HG03175 (cell line): ENCODE measurements around the gene IZUMO4.

Experiments
- ATAC-seq: cut with Tn5 transposase; IDR thresholded peaks from one replicate; pipeline ENCODE4 v1.9.1; 2021; ENCODE audit warnings: mild to moderate bottlenecking, moderate library complexity; ENCODE audit not compliant: unreplicated experiment

IZUMO4 gene

DNA sequence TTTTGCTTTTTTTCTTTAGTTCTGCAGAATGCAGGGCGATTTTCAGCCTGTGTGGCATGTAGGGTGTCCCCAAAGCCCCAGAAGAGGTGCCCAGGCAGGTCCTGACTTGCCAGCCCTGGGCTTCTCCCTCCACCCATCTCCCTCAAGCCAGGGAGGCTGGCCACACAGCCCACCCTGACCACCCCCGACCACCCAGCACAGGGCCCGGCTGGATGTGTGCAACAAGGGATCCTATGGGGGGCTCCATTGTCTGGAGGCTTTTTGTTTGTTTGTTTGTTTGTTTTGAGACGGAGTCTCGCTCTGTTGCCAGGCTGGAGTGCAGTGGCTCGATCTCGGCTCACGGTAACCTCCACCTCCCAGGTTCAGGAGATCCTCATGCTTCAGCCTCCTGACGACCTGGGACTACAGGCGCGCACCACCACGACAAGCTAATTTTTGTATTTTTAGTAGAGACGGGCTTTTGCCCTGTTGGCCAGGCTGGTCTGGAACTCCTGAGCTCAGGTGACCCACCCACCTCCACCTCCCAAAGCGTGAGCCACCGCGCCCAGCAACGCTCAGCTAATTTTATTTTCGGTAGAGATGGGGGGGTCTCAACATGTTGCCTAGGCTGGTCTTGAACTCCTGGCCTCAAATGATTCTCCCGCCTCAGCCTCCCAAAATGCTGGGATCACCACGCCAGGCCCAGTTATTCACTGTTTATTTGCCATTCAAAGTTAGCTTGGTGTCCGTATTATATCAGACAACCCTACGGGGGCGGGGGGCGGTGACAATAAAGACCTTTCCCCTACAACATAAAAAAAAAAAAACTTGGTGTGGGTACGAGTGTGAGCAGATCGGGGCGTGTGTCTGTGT is 37.9 kb upstream of the IZUMO4 start:
- no peak for ATAC-seq

DNA sequence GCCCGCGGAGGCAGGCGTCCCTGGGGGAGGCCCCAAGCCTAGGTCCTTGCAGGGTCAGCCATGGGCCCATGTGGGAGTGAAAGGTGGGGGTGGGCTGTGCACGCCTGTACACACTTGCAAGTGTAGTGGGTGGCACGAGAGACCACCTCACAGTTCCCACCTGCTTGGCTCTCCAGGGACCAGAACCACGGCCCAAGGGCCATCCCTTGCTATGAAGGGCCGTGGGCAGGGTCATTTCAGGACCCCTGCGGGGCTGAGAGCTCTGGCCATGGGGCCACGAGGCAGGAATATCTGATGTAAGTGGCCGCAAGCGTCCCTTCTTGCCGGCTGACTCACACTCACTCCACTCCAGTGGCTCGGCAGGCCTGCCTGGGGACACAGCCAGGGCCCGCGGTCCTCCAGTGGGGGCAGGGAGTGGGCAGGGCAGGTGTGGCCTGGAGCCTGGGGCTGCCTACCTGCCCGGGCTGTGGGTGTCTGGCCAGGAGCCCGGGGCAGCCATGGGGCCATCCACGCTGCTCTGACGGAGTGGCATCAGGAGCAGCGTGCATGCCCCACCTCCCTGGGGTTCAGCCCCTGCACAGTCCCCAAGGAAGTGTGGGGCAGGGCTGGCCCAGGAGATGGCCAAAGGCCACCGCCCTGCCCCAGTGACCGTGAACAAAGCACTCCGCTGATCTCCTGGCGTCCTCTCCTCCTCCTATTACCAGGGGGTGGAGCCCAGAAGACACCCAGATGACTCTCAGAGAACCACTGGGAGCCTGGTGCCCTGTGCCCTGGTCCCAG is 37.1 kb upstream of the IZUMO4 start:
- ATAC-seq, result no peak

DNA sequence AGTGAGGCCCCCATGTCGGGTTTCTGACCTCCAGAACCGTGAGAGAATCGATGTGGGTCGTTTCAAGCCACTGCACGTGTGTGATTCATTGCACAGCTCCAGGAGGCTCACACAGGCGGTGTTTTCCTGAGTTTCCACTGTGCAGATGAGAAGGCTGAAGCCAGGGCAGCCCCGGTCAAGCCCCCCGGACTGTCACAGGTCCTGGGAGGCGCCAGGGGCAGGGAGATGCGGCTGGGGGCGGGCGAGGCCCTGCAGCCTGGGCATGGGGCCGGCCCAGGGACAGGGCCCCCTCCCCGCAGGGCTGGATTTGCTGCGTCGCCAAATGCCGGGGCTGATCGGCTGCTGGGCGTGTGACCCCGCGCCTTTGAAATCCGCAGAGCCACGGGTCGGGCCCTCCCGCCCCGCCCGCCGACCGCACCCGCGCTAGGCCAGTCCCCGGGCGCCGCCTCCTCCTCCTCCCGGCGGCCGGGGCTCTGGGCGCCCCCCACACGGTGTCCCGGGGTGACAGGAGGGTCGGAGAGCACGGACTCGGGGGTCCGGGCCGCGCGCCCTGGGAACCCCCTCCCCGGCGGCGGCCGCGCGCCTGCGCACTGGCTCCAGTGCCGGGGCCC is 35.7 kb upstream of the IZUMO4 start:
- peak; percentile 22 for ATAC-seq

DNA sequence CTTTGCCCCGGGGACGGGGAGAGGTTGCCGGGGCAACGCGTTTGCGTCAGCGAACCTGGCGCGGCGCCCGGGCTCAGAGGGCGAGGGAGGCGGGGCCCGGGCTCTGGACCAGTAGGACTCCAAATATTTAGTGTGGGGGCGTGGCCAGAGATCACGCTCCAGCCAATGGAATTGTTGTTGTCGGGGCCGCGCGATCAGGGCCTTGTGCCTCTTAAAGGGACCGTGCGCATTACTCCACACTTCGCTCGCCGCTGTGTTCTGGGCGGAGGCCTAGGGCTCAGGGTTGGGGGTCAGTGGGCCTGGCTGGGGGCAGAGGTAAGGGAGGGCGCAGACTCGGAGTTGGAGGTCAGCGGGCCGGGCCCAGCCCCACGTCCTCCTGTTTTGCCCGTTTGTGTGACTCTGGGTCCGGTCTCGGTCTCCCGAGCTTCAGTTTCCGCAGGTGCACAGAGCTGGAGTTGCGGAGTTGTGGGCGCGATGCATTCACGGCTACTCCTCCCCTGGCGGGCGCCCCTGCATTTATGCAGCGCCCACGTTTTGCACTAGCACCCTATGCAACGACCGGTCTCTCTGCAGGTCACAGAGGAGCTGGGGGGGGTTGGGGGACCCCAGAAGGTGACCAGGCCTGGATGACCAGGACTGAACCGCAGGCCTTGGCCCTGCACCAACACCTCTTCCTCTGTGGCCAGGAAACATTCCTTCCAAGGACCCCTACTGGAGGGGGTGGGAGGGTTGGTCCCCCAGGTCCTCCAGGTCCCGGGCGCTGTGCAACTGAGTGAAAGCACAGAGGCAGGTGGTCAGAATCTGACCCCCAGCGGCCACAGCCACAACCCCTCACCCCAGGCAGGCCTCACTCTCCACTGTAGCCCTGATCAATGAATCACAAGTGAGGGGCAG is 35.0 kb upstream of the IZUMO4 start:
- ATAC-seq, result peak; percentile 84

DNA sequence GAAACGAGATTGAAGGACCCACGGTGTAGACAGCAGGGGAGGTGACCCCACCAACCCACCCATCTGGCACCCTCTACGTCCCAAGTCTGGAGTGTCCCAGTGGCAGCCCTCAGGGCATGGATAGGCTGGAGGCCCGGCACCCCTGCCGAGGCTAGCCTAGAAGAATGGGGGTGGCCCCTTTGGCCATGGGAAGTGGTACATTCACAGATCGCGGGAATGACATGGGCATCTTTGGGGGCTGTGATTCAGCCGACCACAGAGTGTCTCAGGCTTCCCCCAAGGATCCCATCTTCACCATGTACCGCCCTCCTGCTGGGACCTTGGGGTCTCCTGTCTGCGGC is 34.4 kb upstream of the IZUMO4 start:
- ATAC-seq, result no peak

DNA sequence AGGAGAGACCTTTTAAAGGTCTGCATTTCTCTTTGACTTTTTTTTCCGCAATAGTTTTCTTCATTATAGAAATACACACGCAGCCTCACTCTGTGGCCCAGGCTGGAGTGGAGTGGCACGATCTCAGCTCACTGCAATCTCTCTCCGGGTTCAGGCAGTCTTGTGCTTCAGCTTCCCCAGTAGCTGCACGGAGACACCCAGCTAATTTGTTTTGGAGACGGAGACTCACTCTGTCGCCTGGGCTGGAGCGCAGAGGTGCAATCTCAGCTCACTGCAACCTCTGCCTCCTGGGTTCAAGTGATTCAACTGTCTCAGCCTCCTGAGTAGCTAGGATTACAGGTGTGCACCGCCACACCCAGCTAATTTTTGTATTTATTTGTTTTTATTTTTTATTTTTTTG is 33.9 kb upstream of the IZUMO4 start:
- no peak for ATAC-seq

DNA sequence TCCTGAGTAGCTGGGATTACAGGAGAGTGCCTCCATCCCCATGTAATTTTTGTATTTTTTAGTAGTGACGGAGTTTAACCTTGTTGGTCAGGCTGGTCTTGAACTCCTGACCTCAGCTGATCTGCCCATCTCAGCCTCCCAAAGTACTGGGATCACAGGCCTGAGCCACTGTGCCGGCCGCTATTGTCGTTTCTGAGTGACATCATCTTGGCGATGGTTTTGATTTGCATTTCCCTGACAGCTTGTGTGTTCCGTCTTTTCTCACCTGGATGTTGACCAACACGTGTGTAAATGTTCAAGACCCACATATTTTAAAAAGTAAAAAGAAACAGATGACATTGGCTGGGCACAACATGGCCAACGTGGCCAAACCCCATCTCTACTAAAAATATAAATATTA is 32.9 kb upstream of the IZUMO4 start:
- ATAC-seq, result no peak

DNA sequence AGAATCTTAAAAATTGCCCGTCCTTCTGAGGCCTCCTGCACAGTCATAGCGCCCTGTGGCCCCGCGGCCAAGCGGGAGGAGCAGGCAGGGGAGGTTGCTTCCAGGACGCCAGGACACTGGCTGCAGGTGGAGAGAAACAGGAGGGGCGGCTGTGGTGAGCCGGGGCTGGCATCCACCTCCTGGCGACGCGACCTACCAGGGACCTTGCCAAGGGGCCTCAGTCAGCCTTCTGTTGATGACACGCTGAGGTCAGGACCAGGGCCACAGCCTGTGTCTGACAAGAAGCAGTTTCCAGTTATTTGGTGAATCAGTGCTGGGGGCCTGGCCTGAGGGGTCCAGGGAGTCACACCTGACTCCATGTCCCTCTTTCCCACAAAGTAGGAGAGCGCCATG is 32.3 kb upstream of the IZUMO4 start:
- no peak for ATAC-seq

DNA sequence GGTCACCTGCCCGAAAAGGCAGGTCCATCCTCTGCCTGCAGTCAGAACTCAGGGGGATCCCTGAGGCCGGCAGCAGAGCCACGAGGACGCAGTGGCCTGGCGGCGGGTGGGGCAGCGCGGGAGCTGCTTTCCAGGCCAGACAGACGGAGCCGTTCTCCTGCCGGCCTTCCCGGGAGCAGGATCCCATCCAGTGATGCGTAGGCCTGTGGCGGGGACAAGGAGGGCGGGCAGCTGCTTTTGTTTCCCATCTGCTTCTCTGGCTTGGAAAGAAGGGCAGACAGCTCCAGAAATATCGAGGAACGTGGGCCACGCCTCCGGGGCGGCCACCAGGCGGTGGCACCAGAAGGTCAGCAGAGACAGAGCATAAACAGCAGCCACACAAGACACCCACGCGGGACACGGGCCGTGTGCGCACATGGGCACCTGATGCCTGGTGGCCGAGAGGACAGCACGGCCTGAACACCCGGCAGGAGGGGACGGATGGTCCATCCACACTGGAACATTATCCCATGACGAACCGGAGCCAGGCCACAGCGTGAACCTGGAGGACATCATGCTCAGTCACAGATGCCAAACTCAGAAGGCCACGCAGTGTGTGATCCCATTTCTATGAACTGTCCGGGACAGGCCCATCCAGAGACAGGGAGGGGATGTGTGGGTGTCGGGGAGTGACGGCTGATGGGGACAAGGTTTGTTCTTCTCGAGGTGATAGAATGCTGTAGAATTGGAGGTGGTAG is 31.8 kb upstream of the IZUMO4 start:
- no peak for ATAC-seq

DNA sequence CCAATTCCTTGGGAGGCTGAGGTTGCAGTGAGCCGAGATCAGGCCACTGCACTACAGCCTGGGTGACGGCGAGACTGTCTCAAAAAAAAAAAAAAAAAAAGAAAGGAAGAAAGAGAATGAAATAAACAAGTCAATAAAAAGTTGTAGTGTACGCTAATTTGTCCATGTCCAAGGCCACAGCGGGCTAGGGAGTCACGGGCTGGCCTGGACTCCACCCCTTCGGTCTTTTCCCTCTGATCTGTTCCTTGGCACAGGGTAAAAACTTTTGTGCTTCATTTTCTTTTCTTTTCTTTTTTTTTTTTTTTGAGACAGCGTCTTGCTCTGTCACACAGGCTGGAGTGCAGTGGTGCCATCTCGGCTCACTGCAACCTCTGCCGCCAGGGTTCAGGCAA is 26.3 kb upstream of the IZUMO4 start:
- no peak for ATAC-seq

DNA sequence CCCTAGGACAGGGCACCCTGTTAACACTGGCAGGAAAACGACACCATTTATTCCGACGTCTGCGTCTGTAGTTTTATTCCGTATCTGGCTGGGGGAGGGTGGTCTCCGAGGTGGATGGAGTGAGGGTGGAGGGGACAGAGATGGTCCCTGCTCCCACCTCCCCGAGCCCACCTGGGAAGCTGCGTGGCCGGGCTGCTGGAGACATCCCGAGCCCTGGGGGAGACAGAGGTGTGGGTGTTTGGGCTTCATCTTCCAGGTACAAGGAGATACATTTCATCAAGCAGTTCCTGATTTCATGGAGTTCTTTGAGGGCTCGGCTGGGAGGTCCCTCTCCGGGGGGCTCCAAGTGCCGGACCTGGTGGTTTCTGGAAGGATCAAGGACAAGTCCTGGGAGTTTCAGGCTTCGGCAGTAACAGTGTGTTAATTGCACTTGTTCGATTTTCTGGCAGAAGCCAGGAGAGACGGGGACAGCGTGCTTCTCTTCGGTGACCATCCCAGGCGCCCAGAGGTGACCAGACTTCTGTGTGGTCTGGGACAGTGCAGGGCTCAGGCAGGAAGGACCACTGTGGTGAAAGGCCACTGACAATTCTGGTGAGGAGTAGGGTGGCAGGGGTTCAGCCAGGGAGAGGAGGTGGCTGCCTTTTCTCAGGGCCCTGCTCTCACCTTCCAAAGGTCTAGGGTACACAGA is 25.6 kb upstream of the IZUMO4 start:
- ATAC-seq, result no peak

DNA sequence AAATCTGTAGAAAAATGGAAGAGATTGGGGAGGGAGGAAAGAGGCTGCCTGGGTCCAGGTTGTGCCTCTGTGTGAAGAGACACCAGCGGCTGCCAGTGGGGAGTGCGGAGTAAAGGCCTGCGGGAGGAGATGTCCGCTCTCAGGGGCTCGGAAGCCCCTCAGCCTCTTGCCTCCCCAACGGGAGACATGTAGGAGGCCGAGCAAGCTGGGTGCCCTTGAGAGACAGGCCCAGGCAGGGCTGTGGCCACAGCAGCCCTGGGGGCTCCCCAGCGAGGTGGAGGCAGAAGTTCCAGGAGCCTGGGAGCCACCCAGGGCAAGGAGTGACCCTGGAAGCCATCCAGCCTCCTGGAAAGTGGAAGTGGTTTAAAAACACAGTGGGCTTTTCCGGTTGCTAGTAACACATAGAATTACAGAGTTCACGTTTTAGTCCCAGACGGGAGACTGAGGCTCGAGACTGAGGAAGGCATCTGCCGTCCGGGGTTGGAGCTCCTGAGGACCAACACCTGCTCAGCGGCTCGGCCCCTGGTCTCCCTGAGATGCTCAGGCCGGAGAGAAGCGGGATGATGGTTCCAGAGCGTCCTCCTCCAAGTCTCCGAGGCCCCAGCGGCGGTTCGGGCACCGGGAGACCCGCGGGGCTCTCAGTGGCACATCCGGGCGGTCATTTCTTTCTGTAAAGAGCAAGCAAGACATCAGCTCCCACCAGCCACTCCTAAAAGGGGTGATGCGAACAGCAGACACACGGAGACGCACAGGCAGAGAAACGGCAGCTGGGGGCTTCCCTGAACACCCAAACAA is 23.8 kb upstream of the IZUMO4 start:
- no peak for ATAC-seq

DNA sequence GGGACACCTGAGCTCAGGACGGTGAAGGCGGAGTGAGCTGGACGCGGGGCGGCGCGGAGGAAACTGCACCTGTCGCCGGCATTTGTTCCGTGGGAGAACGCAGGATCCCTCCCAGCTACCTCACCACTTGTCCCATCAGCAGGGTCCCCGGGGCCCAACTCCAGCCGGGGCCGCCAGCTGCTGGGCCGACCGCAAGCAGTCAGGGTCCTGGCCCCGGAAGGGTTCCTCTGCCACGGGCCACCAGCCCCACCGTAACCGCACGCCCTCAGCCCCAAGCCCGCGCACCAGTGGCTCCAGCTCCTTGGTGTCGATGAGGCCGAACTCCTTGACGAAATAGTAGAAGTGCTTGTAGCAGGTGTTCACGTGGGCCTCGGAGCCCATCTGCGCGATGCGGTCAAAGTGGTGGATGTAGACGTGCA is 20.2 kb upstream of the IZUMO4 start:
- ATAC-seq, result no peak

DNA sequence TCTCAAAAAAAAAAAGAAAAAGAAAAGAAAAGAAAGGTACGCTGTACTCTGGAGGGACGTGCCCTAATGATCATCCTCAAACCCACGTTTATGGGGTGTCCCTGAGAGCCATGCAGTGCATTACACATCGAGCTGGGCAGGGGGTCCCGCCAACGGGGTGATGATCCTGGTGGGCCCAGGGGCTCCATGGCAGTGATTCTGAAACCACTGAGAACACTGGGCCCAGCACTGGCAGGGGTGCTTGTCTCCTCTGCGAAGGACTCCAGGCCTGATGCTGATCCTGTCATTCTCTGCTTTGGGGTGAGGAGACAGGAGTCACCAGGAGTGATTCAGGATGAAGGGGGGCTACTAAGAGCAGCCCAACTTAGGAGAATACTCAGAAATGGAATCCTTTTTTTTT is 19.3 kb upstream of the IZUMO4 start:
- ATAC-seq, result no peak

DNA sequence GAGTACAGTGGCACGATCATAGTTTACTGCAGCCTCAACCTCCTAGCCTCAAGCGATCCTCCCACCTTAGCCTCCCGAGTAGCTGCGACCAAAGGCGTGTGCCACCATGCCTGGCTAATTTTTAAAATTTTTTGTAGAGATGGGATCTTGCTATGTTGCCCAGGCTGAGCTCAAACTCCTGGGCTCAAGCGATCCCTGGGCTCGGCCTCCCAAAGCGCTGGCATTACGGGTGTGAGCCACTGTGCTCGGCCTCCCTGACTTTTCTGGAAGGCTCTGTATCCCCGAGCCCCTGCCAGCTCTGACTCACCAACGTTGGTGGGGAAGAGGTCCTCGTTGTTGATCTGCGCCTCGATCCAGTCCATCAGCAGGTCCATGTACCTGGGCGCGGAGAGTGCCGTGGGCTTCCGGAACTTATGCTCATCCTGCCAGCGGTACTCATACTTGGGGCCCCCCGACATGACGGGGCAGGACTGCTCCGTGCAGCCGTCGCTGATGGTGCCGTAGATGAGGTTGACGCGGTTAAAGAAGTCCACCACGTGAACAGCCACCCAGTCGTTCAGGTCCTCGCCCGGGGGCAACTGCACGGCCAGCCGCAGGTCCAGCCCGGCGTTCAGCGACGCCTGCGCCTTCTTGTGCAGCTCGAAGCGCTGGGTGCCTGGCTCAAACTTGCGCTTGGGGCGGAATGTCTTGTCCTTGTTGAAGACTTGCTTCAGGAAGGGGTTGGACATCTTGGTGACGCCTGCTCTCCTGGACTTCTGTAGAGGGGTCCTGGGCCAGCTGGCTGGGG is 18.7 kb upstream of the IZUMO4 start:
- ATAC-seq, result no peak

DNA sequence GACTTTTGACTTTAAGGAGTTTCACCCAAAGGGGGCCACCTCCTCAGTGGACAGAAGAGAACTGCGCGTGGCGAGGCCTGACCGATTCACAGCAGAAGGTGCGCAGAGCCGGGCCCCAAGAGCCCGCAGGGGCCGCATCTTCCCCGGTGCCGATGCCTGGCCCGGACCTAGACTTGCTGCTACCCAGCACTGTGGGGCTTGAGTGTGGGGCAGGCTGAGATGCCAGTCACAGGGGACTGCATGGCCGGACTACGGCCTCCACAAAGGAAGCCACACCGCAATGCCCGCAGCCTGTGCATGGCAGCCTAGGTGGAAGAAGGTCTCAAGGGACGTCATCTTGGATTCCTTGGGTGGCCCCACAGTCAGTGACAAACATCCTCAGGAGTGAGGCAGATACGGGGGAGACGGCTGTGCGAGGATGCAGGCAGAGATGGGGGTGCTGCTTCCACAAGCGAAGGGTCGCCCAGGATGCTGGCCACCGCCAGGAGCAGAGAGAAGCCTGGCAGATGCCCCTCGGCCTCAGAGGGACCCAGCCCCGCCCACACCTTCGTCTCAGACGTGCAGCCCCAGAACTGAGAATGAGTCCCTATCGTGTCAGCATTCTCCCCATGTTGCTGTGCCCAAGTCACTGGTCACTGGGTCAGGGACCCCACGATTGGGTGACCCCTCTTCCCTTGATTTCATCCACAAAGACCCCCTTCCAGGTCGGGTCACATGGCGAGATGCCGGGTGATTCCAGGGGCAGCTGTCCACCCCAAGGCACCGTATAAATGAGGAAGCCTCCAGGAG is 17.4 kb upstream of the IZUMO4 start:
- ATAC-seq, result no peak

DNA sequence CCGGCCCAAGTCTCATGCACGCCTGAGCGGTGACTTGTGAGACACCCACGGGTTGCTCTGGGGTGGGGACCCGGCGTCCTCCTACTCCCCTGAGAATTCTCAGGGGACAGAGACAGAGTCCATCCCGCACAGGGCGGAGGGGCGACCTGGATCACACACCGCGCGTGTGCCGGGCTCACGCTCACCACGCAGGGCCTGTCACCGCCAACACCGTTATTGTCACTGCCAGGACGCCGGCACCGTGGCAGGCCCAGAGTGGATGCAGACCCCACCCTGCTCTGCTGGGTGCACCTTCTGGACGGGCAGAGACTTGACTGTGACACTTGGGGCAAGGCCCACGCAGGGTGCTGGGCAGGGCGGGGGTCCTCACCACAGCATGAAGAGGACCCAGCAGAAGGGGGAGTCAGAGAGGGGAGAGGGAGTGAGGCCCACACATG is 16.8 kb upstream of the IZUMO4 start:
- no peak for ATAC-seq
